GM19397 (cell line): ENCODE results near the gene ZNF772.
"Not testable (repeated sequence)": the region's sequence is repeated elsewhere in the genome, so short reads cannot be mapped to it uniquely, and the experiment has no call there.

Experiments
- ATAC-seq: cut with Tn5 transposase; IDR thresholded peaks from one replicate; pipeline ENCODE4 v1.9.1; 2021; ENCODE audit warnings: mild to moderate bottlenecking, moderate library complexity; ENCODE audit not compliant: unreplicated experiment

Gene ZNF772

DNA sequence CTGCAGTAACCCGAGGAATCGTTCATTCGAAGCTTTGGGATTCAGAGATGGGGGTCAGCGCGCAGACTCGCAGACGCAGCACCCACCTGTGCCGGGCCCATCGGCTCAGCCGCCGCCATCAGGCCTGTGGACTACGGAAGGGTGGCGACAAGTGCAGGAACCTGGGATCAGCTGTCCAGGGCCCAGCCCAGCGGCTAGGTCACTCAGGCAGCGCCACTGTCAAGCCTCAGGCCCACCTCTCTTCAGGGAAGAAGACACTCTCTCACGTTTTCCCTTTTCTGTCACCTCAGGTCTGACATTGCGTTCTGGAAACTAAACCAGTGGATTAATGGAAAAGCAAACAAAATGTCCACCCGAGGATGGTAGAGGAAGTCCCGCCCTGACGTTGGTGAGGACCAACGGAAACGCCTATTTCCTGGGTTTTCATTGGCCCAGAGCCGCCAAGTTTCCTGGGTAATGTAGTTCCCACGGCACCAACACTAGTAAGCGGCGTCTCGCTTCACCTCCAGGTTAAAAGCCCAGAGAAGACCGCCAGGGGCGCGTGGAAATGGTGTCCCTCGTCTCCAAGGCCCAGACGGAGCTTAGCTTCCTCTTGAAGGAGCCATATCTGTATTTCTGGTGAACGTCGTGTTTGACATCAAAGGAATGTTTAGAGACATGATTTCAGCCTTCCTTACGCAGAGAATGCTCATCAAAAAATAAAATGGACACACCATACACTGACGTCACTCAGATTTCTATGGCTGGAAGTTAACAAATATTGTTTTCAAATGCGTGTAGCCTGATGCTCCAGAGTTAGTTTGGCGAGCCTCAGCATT is at the start of gene ZNF772:
TSS of gene ZNF772 (minus strand) at position 376 of the 818 bp plus-strand sequence. CDS start at position 119, 257 bp downstream.
- ATAC-seq, result peak; percentile 97

DNA sequence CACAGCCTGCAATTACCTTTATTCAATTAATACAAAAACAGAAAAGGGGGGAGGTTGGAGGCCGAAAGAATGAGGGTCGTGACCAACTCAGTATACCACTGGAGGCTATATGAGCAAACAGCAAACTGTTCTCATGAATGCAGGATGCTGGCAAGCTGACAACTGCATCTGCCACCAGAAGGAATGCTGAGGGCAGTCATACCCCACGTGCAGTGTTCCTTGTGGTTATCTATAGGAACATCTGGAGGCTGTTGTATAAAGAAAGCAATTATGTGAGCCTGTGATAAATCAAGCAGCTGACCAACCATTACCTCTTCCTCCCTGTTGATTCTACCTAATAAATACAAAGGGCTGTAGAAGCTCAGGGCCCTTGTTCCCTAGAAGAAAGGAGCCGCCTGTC is 40.7 kb upstream of the ZNF772 start:
- ATAC-seq, result not testable (repeated sequence)

DNA sequence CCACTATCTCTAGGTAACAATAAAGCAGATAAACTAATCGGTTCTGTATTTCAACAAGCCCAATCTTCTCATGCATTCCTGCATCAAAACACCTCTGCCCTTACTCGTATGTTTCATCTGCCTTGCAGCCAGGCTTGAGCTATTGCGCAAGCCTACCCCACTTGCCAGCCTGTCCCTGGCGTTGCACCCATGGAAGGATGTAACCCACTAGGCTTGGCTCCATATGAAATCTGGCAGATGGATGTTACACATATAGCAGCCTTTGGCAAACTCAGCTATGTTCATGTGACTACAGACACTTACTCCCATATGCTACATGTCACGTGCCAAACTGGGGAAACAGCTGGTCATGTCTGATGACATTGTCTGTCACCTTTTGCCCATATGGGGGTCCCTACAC is 37.9 kb upstream of the ZNF772 start:
- no peak for ATAC-seq

DNA sequence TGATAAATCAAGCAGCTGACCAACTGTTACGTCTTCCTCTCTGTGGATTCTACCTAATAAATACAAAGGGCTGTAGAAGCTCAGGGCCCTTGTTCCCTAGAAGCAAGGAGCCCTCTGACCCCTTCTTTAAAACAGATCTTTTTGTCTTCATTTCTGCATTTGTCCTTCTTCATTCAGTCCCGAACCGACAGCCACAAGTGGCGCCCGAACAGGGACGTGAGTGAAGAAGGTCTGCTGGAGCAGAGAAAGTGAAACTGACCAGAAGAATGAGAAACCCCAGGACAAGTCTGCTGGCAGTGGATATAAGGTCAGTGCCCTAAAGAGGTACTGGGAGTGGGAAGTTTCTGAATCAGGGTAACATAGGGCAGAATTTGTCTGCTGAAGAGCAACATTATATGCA is 35.5 kb upstream of the ZNF772 start:
- no peak for ATAC-seq

DNA sequence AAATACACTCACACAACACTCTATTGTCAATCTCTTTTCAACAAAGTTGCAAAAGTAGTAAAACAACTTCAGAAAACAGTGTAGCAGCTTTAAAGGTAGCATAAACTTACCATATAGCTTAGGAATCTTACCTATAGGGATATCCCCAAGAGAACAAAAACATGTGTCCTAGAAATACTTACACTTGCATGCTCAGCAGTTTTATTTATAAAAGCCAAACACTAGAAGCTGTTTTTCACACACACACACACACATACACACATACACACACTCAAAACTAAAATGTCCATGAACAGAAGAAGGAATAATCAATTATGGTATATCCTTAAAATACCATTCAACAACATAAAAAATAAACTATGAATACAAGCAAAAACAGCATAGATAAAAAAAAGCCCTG is 34.1 kb upstream of the ZNF772 start:
- ATAC-seq, result no peak

DNA sequence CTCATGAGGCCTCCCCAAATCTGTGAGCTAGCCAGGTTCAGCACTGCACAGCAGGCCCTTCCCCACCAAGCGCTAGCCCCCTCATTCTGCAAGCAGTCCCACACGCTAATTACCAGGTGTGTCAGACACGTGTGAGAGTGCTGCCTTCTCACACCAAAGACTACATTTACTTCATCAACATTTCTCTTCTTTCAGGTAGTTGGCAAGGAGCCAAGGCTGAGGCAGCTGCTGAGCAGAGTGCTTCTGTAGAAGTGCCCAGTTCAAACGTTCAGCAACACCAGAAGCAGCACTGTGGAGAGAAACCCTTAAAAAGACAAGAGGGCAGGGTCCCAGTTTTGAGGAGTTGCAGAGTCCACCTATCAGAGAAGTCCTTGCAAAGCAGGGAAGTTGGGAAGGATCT is 28.8 kb upstream of the ZNF772 start:
- no peak for ATAC-seq

DNA sequence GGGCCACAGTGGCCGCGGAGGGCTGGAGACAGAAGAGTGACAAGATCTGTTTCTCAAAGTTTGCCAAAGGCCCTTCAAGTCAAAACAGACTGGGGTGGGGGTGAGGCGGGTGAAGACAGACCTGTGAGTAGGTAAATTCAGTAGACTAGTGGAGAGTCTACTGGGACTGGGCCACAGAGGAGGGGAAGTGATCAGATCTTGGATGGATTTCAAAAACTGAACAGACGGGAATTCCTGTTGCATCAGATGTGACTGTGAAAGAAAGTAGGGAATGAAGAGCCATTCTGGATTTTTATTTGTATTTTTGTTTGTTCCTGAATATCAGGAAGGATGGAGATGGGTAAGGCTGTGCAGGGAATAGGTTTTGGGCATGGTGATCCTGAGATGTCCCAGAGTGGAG is 23.0 kb upstream of the ZNF772 start:
- not testable (repeated sequence) for ATAC-seq

DNA sequence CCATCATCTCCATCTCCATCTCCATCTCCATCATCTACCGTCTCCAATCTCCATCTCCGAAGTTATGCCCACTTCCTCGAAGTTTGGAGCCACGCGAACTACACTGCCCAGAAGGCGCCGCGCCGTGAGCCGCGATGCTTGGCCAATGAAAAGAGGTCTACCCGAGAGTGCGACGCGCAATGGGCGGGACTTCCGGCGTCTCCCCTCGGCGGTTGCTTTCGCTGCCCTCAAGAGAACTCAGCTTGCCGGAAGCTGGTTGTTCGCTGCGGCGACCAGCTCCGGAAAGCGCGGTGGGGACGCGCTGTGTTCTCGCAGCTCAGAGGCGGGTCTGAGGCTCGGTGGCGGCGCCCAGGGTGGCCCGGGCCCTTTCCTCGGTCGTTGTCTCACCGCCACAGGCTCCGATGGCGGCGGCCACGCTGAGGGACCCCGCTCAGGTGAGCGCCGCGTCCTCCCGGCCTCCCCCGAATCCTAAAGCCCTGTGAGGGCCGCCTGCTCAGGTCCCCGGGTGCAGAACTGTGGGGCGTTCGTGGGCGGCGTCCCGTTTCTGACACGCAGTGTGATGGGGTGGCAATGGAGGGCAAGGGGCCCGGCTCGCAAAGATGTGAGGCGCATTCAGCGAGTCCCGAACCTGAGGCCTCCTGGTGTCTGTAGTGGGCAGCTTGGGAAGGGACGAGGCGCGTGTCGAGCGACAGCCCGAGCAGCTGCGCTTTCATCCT is 22.5 kb upstream of the ZNF772 start, which contains the start of gene ZNF773:
TSS of gene ZNF773 (plus strand) at position 259 of the 716 bp plus-strand sequence. CDS start at position 402, 143 bp downstream.
- ATAC-seq, result peak; percentile 100

DNA sequence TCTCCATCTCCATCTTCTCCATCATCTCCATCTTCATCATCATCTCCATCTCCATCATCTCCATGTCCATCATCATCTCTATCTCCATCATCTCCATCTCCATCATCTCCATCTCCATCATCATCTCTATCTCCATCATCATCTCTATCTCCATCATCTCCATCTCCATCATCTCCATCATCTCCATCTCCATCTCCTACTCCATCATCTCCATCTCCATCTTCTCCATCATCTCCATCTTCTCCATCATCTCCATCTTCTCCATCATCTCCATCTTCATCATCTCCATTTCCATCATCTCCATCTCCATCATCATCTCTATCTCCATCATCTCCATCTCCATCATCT is 21.9 kb upstream of the ZNF772 start:
- ATAC-seq, result not testable (repeated sequence)

DNA sequence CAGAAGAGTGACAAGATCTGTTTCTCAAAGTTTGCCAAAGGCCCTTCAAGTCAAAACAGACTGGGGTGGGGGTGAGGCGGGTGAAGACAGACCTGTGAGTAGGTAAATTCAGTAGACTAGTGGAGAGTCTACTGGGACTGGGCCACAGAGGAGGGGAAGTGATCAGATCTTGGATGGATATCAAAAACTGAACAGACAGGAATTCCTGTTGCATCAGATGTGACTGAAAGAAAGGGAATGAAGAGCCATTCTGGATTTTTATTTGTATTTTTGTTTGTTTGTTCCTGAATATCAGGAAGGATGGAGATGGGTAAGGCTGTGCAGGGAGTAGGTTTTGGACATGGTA is 10.9 kb upstream of the ZNF772 start:
- ATAC-seq, result not testable (repeated sequence)

DNA sequence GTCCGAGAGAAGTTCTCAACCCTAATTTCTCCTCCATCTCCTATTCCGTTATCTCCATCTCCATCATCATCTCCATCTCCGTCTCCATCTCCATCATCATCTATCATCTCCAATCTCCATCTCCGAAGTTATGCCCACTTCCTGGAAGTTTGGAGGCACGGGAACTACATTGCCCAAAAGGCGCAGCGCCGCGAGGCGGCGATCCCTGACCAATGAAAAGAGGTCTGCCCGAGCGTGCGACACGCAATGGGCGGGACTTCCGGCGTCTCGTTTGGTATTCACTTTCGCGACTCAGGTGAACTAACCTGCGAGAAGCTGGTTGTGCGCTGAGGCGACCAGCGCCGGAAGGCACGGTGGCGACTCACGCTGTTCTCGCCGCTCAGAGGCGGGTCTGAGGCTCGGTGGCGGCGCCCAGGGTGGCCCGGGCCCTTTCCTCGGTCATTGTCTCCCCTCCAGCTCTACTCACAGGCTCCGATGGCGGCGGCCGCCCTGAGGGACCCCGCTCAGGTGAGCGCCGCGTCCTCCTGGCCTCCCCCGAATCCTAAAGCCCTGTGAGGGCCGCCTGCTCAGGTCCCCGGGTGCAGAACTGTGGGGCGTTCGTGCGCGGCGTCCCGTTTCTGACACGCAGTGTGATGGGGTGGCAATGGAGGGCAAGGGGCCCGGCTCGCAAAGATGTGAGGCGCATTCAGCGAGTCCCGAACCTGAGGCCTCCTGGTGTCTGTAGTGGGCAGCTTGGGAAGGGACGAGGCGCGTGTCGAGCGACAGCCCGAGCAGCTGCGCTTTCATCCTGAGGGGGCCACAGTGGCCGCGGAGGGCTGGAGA is 10.3 kb upstream of the ZNF772 start, which contains the start of gene ZNF419:
TSS of gene ZNF419 (plus strand) at position 274 of the 822 bp plus-strand sequence. CDS start at position 475, 201 bp downstream.
- ATAC-seq, result peak; percentile 95

DNA sequence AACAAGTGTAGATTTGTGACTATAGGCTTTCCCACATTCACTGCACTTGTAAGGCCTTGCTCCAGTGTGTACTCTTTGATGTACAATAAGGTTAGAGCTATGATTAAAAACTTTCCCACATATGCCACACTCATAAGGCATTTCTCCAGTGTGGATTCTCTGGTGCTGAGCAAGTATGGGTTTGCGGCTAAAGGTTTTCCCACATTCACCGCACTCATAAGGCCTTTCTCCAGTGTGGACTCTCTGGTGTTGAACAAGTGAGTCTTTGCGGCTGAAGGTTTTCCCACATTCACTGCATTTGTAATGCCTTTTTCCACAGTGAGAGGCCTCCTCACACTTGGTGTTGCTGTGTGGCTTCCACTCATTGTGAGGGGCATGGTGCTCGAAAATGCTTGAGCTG is 3.7 kb downstream of the ZNF772 start:
- ATAC-seq, result no peak

DNA sequence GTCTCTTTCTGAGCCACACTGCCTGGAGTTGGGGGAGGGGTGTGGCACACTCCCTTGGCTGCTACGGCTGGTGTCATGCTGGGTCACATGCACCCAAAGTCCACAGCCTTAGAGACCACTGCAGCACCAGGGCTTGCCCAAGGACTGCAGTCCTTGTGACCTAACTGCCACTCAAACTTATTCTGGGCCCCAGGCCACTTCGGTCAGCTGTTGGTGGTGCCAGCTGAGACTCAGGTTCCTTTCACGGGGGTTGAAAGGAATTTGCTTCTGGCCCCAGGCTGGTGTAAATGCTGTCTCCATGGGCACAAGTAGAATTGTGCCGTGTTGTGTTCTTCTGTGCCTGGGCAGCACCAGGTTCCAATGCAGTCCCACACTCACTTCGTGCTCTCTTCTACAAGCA is 10.9 kb downstream of the ZNF772 start:
- ATAC-seq, result no peak

DNA sequence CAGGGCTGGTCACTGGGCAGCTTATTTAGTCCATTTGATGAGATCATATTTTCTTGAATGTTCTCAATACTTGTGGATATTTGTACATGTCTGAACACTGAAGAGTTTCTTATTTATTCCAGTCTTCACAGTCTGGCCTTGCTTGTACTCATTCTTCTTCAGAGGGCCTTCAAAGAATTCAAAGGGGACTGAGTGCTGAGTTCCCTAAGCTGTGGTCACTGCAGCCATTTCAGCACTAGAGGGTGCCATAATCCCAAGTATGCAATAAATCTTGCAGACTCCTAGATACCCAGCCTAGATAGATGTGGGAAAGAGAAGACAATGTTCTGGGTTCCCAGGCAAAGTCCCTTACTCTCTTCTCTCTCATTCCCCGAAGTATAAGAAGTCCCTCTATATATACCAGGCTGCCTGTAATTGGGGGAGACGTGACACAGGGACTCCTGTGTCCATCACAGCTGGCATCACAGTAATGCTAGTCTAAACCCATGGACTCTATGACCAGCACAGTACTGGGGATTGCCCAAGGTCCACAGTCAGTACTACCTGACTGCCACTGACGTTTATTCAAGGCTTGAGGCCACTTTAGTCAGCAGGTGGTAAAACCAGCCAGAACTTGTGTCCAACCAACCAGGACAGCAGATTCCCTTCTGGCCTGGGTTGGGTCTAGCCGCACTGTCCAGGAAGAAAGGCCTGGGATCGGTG is 11.5 kb downstream of the ZNF772 start:
- ATAC-seq, result no peak

DNA sequence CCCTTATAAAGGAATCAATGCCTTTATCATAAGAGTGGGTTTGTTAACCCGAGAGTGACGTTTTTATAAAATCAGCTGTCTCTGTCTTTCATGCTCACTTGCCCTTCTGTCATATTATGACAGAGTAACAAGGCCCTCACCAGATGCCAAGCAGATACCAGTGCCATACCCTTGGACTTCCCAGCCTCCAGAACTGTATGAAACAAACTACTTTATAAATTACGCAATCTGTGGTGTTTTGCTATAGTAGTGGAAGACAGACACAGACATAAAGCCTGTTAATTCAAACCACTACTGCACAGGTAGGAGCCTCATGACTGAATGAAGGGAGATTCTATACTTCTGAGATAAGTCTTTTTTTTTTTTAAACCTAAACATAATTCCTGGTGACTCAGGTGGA is 25.1 kb downstream of the ZNF772 start:
- ATAC-seq, result no peak

DNA sequence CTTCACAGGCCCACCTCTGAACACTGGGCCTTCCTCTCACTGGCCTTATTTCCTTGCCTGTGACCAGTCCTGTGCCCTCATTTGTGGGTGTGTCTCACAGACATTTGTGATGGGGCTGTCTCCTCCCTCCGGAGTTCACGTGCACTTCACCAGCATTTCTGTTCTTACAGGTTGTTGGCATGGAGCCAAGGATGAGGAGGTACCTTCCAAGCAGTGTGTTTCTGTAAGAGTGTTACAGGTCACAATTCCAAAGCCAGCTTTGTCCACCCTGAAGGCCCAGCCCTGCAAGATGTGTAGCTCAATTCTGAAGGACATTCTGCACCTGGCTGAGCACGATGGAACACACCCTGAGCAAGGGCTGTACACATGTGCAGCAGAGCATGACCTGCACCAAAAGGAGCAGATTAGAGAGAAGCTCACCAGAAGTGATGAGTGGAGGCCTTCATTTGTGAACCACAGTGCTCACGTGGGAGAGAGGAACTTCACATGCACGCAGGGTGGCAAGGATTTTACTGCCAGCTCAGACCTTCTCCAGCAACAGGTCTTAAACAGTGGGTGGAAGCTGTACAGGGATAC is 34.2 kb downstream of the ZNF772 start:
- ATAC-seq, result no peak

DNA sequence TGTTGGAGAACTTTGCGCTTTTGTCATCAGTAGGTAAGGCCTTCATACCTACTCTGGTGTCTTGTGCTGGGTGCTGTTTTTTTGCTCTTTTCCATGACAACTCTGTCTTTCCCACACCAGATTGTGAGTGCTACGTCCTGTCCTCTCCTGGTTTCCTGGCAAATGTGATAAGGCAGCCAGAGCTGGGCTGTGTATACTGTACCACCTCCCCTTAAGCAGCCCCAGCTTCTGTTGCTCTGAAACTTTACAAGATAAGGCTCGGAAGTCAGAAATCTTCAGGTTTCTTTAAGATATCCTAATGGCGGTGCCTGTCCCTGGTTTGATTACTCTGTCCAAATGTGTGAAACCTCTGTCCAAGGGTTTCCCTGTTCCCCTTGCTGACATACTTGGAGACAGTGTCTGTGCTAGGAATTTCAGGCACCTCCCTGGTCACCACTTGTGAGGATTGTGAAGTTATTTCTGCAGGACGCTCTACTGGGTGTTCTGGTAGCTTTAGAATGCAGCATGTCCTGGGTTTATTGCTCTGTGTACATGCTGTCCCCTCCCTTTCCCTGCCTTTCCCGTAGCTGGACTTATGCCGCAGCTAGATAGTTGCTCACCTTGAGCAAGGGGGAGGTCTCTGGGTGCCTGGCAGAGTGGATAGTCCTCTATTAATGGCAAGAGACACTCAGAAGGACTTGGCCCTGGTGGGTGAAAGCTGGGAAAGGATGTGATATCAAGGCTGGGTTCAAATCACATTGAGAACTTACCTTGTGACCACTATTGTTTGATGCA is 35.2 kb downstream of the ZNF772 start:
- no peak for ATAC-seq

DNA sequence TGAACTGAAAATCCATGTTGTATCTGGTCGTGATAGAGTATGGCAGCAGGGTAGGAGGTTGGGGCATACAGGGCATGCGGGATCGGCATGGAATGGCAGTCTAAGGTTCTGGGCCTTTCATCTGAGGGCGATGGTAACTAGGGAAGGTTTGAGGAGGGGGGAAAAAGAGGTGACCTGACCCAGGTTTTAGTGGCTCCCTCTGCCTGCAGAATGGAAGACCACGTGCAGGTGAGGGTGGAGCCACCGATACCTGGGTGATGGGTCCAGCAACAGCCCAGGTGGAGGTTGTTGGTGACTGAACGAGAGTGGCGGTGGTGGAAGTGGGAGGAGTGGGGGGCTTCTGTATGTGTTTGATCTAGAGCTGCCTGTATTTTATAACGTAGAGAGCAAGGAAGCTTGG is 38.4 kb downstream of the ZNF772 start:
- no peak for ATAC-seq

DNA sequence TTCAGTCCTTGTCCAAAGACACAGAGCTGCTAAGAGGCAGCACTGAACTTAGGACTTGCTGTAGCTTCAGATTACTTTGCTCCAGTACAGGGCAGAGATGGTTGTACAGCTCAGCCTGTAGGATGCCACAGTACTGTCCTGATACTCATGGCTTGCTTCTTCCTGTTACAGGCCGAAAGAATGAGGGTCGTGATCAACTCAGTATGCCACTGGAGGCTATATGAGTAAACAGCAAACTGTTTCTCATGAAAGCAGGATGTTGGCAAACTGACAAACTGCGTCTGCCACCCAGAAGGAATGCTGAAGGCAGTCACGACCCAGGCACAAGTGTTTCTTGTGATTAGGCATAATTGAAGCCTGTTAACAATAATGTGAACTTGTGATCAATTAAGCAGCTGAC is 39.4 kb downstream of the ZNF772 start:
- no peak for ATAC-seq

DNA sequence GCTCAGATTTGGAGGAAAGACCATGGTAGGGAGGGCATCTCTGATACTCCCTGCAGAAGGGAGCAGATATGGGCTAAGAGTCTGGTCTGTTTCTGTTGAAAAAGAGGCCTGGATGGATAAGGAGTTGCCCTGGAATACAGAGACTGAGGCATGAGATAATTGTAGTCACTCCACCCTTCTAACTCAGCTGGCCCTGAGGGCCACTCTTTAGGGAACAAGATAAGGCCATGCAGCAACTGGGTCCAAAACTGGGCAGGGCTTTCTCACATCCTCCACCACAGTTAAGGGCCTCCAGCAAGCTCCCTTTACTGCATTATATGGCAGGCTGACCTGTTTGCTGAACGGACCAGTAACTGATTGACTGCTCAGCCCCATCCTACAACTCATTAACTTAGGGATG is 40.9 kb downstream of the ZNF772 start:
- ATAC-seq, result no peak
